ENCODE measurements around the gene TNS2. TPM values are rescaled to one million over a fixed set of nuclear protein-coding genes. Genes with fewer than 3 reads are reported as not detected.
A peak's percentile ranks its signal among the peaks of the same experiment; 100 is the strongest.
"Not testable (repeated sequence)": the region's sequence is repeated elsewhere in the genome, so short reads cannot be mapped to it uniquely, and the experiment has no call there.

TNS2 gene, protein sequence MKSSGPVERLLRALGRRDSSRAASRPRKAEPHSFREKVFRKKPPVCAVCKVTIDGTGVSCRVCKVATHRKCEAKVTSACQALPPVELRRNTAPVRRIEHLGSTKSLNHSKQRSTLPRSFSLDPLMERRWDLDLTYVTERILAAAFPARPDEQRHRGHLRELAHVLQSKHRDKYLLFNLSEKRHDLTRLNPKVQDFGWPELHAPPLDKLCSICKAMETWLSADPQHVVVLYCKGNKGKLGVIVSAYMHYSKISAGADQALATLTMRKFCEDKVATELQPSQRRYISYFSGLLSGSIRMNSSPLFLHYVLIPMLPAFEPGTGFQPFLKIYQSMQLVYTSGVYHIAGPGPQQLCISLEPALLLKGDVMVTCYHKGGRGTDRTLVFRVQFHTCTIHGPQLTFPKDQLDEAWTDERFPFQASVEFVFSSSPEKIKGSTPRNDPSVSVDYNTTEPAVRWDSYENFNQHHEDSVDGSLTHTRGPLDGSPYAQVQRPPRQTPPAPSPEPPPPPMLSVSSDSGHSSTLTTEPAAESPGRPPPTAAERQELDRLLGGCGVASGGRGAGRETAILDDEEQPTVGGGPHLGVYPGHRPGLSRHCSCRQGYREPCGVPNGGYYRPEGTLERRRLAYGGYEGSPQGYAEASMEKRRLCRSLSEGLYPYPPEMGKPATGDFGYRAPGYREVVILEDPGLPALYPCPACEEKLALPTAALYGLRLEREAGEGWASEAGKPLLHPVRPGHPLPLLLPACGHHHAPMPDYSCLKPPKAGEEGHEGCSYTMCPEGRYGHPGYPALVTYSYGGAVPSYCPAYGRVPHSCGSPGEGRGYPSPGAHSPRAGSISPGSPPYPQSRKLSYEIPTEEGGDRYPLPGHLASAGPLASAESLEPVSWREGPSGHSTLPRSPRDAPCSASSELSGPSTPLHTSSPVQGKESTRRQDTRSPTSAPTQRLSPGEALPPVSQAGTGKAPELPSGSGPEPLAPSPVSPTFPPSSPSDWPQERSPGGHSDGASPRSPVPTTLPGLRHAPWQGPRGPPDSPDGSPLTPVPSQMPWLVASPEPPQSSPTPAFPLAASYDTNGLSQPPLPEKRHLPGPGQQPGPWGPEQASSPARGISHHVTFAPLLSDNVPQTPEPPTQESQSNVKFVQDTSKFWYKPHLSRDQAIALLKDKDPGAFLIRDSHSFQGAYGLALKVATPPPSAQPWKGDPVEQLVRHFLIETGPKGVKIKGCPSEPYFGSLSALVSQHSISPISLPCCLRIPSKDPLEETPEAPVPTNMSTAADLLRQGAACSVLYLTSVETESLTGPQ (N-terminal part only)
- 4.4 TPM for polyA plus RNA-seq (2013, experiment 1 of 2)
- 9.8 TPM for polyA plus RNA-seq (2013, experiment 2 of 2)

DNA sequence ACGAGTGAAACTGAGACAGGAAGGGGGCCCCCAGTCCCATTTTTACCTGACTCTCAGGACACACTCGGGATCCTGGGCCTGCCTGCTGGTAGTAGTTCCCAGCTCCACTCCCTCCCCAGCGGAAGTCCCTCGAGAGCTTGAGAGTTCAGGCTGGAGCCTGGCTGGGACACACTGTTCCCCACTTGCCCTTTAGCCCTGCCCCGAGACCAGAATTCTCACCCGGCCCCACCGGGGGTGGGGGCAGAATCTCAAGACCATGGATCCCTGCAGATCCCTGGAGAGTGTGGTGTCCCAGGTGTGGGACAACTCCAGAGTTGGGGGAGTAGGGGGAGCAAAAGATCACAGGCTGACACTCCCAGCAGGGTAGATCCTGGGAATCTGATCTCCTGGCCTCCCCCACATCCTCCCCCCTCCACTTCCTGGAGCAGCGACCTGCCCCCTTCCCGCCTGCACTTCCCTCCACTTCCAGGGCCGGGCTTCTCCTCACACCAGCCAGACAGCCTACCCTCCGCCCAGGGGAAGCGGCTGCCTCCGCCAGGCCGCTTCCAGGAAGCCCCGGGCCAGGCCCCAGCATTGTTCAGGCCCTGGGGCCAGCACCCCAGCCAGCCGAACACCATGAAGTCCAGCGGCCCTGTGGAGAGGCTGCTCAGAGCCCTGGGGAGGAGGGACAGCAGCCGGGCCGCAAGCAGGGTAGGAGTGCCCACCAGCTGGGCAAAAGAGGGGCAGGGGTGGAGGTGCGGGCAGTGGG is at the start of gene TNS2:
TNS2 (plus strand) TSS at position 495 of the 748 bp plus-strand sequence; CDS start at position 616, 121 bp downstream.
- WGBS = 7% methylated on average over 20 of the region's 20 CpGs
- no peaks in the 10 kb centered on the region for H3K9me3 ChIP-seq (ENCODE audit: insufficient read depth, low read depth, low read length)
- peak within 1 kb of the TSS; percentile 26; the same call in 1 of the 2 replicates for H3K9ac ChIP-seq (ENCODE audit: low read depth, low read length)
- peak within 1 kb of the TSS; percentile 79 for H3K27ac ChIP-seq (ENCODE audit: low read depth, low read length)
- H3K36me3 ChIP-seq (ENCODE audit: insufficient read depth, low read length) = peaks cover 4% of the 10 kb centered on the region; the same call in 1 of the 2 replicates
- peaks cover 13% of the 10 kb centered on the region for H3K27me3 ChIP-seq (ENCODE audit: insufficient read depth, low read length)
- H3K4me3 ChIP-seq (ENCODE audit: low read length) = peak within 1 kb of the TSS; percentile 41
- peaks cover 43% of the 10 kb centered on the region for H3K4me1 ChIP-seq (ENCODE audit: insufficient read depth, low read length)

DNA sequence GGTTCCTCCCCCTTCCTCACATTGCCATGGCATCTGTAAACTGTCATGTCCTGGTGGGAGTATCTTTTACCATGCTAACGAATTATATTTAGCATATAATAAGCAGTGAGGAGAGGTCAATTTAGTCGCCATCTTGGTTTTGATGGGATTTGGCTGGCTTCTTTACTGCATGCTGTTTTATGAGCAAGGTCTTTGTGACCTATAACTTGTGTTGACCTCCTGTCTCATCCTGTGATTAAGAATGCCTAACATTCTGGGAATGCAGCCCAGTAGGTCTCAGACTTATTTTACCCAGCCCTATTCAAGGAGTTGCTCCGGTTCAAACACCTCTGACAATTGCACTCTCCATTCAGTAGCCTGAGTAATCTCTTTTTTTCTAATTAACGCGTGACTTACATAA is 45.7 kb upstream of the TNS2 start:
- H3K9me3 ChIP-seq (ENCODE audit: insufficient read depth, low read depth, low read length) = no peaks in the 10 kb centered on the region
- peak overlapping the region; percentile 97 for H3K4me3 ChIP-seq (ENCODE audit: low read length)
- H3K36me3 ChIP-seq (ENCODE audit: insufficient read depth, low read length) = peaks cover 18% of the 10 kb centered on the region
- no peaks in the 10 kb centered on the region for H3K27me3 ChIP-seq (ENCODE audit: insufficient read depth, low read length)
- H3K9ac ChIP-seq (ENCODE audit: low read depth, low read length) = peak overlapping the region; percentile 100; the same call in 1 of the 2 replicates
- 21% methylated on average over 4 of the region's 5 CpGs for WGBS
- H3K4me1 ChIP-seq (ENCODE audit: insufficient read depth, low read length) = peaks cover 26% of the 10 kb centered on the region
- H3K27ac ChIP-seq (ENCODE audit: low read depth, low read length) = peak overlapping the region; percentile 76

DNA sequence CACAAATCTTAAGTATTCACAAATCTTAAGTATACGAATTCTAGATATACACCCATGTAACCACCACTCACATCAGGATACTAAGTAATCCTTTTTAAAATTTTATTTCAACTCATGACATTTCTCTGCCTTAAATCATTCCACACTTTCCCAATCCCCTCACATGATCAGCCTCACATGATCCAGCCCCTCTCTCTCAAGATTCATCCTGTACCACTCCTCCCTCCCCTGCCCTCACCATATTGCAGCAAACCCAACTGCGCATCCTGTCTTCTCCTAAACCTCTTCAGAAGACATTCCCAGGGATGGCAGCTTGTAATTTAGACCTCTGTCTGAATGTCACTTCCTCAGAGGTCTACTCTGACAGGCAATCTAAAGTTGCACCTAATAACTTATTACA is 45.3 kb upstream of the TNS2 start:
- H3K4me3 ChIP-seq (ENCODE audit: low read length) = peak overlapping the region; percentile 97
- H3K36me3 ChIP-seq (ENCODE audit: insufficient read depth, low read length) = peaks cover 22% of the 10 kb centered on the region
- peaks cover 30% of the 10 kb centered on the region for H3K4me1 ChIP-seq (ENCODE audit: insufficient read depth, low read length)
- WGBS = 51% methylated on average over 2 of the region's 2 CpGs
- peak overlapping the region; percentile 100; the same call in 1 of the 2 replicates for H3K9ac ChIP-seq (ENCODE audit: low read depth, low read length)
- peak overlapping the region; percentile 76 for H3K27ac ChIP-seq (ENCODE audit: low read depth, low read length)
- no peaks in the 10 kb centered on the region for H3K9me3 ChIP-seq (ENCODE audit: insufficient read depth, low read depth, low read length)
- no peaks in the 10 kb centered on the region for H3K27me3 ChIP-seq (ENCODE audit: insufficient read depth, low read length)

DNA sequence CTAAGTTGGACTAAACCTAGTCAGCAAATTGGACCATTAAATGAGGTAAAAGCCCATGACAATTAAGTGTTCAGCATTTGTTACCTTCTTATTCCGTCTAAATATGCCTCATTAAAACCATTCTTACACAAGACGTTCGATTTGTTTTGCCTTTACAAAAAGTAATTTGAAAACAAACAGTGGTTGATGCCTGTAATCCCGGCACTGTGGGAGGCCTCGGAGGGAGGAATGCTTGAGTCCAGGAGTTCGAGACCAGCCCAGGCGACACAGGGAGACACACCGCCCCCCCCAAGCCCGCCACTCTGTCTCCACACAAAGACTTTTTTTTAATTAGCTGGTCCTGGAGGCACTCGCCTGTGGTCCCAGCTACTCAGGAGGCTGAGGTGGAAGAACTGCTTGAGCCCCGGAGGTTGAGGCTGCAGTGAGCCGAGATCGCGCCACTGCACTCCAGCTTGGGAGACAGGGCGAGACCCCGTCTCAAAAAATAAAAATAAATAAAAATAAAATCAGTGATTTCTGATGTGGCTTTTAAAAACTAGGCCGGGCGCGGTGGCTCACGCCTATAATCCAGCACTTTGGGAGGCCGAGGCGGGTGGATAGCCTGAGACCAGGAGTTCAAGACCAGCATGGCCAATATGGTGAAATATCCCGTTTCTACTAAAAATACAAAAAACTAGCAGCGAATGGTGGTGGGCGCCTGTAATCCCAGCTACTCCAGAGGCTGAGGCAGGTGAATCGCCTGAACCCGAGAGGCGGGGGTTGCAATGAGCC is 44.5 kb upstream of the TNS2 start:
- H3K36me3 ChIP-seq (ENCODE audit: insufficient read depth, low read length) = peaks cover 30% of the 10 kb centered on the region
- 8% methylated on average over 26 of the region's 28 CpGs for WGBS
- H3K4me1 ChIP-seq (ENCODE audit: insufficient read depth, low read length) = peaks cover 38% of the 10 kb centered on the region
- no peaks in the 10 kb centered on the region for H3K9me3 ChIP-seq (ENCODE audit: insufficient read depth, low read depth, low read length)
- peak overlapping the region; percentile 100 for H3K9ac ChIP-seq (ENCODE audit: low read depth, low read length)
- no peaks in the 10 kb centered on the region for H3K27me3 ChIP-seq (ENCODE audit: insufficient read depth, low read length)
- peak overlapping the region; percentile 76 for H3K27ac ChIP-seq (ENCODE audit: low read depth, low read length)
- H3K4me3 ChIP-seq (ENCODE audit: low read length) = peak overlapping the region; percentile 97

DNA sequence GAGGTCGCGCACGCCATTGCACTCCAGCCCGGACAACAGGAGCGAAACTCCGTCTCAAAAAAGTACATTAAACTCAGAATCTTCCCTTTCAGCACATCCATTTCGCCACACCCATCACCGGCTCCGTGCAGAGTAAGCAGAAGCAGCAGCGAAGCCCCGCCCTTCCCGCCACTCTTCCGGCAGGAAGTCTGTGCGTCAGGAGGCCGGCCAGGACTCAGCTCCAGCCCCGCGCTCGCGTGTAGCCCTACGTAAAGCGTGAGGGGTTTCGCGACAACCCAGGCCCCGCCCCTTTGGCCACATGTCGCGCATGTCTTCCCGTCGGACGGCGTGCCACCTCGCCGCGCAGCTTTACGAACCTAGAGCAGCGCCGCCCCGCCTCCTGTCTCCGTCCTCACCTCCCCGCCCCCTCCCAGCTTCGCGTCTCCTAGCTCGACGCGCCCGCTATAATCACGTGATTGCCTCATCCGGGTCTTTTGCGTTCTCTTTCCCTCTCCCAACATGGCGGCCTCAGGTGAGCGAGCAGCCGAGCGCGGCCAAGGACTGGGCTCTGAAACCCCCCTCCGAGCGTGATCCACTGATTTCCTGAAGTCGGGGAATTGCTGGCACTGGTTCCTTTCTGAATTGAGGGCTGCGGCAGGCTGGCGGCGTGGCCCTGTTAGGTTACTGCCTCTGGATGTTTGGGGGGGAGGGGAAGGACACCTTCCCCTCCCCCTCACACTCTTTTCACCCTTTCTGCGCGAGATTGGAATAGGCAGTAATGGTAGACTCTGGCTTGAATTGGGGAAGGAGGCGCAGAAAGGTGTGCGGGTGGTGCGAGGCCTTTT is 43.7 kb upstream of the TNS2 start, which contains the start of gene EIF4B:
EIF4B (plus strand) TSS at position 471 of the 824 bp plus-strand sequence; CDS start at position 499, 28 bp downstream.
- no peaks in the 10 kb centered on the region for H3K27me3 ChIP-seq (ENCODE audit: insufficient read depth, low read length)
- peaks cover 39% of the 10 kb centered on the region for H3K4me1 ChIP-seq (ENCODE audit: insufficient read depth, low read length)
- H3K9ac ChIP-seq (ENCODE audit: low read depth, low read length) = peak within 1 kb of the TSS; percentile 100
- H3K27ac ChIP-seq (ENCODE audit: low read depth, low read length) = peak within 1 kb of the TSS; percentile 100
- under 1% methylated on average over 64 of the region's 64 CpGs for WGBS
- H3K9me3 ChIP-seq (ENCODE audit: insufficient read depth, low read depth, low read length) = no peaks in the 10 kb centered on the region
- H3K4me3 ChIP-seq (ENCODE audit: low read length) = peak within 1 kb of the TSS; percentile 97
- H3K36me3 ChIP-seq (ENCODE audit: insufficient read depth, low read length) = peaks cover 38% of the 10 kb centered on the region

DNA sequence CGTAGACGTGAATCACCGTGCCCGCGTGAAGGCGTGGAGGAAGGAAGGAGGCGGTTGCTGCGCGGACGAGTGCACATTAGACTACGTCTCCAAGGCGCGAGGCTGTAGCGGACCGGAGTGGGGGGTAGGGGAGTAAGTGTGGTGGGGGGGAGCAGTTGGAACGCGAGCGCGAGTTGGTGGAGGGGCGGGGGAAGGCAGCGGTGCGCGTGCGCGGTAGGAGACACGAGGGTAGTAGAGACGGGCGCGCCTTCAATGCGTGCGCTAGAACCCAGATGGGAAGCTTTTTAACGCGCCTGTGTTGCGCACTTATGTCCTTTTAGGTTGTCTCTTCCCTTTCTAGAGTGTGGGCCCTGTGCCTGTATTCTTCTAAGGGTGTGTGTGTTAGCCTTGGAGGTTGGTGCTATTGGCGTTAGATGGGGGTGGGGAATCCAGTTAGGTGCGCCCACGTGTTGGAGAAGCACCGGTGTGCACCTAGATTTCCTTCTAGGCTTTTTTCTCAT is 43.0 kb upstream of the TNS2 start:
- H3K4me1 ChIP-seq (ENCODE audit: insufficient read depth, low read length) = peaks cover 43% of the 10 kb centered on the region
- 1% methylated on average over 38 of the region's 38 CpGs for WGBS

DNA sequence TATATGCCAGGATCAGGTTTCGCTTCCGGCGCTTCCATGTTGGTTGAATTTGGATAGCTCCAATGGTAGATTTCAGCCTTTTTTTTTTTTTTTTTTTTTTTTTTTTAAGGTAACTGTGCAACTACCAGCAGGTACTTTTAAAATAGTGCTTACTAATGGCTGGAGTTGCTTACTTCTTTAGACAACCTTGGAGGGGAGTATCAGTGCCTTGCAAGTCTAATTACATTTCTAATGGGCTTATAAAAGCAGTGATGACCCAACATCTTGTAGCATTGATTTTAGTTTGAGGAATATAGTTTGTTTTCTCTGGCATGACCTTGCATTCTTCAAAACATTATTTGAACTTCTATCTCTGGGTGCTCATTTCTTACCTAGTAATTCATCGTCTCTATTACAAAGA is 42.5 kb upstream of the TNS2 start:
- peak overlapping the region; percentile 100 for H3K9ac ChIP-seq (ENCODE audit: low read depth, low read length)
- H3K4me1 ChIP-seq (ENCODE audit: insufficient read depth, low read length) = peaks cover 43% of the 10 kb centered on the region
- H3K27me3 ChIP-seq (ENCODE audit: insufficient read depth, low read length) = no peaks in the 10 kb centered on the region
- peaks cover 47% of the 10 kb centered on the region for H3K36me3 ChIP-seq (ENCODE audit: insufficient read depth, low read length)
- no peaks in the 10 kb centered on the region for H3K9me3 ChIP-seq (ENCODE audit: insufficient read depth, low read depth, low read length)
- peak overlapping the region; percentile 97 for H3K4me3 ChIP-seq (ENCODE audit: low read length)
- H3K27ac ChIP-seq (ENCODE audit: low read depth, low read length) = peak overlapping the region; percentile 100
- WGBS = 21% methylated on average over 2 of the region's 4 CpGs

More for the DNA sequence above, 43.0 kb upstream of the TNS2 start:
- Histone ChIP-seq H3K36me3 (ENCODE audit: insufficient read depth, low read length) (peaks cover 45% of the 10 kb centered on the region), H3K9me3 (ENCODE audit: insufficient read depth, low read depth, low read length) (no peaks in the 10 kb centered on the region), H3K27me3 (ENCODE audit: insufficient read depth, low read length) (no peaks in the 10 kb centered on the region), H3K9ac (ENCODE audit: low read depth, low read length) (peak overlapping the region; percentile 100), H3K4me3 (ENCODE audit: low read length) (peak overlapping the region; percentile 97), H3K27ac (ENCODE audit: low read depth, low read length) (peak overlapping the region; percentile 100)

DNA sequence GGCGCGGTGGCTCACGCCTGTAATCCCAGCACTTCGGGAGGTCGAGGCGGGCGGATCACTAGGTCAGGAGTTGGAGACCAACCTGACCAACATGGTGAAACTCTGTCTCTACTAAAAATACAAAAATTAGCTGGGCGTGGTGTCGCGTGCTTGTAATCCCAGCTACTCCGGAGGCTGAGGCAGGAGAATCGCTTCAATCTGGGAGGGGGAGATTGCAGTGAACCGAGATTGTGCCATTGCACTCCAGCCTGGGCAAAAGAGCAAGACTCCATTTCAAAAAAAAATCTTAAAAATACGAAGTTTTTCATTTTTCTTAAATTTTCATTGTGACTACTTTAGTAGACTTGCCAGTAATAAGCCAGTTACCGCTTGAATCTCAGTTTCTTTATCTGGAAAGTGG is 41.1 kb upstream of the TNS2 start:
- Histone ChIP-seq H3K27ac (ENCODE audit: low read depth, low read length) (peak overlapping the region; percentile 100), H3K4me1 (ENCODE audit: insufficient read depth, low read length) (peaks cover 43% of the 10 kb centered on the region), H3K4me3 (ENCODE audit: low read length) (peak overlapping the region; percentile 97; the same call in 1 of the 2 replicates), H3K9ac (ENCODE audit: low read depth, low read length) (peak overlapping the region; percentile 100), H3K36me3 (ENCODE audit: insufficient read depth, low read length) (peaks cover 55% of the 10 kb centered on the region)
- not testable (repeated sequence) for H3K27me3 ChIP-seq (ENCODE audit: insufficient read depth, low read length); H3K9me3 ChIP-seq (ENCODE audit: insufficient read depth, low read depth, low read length)
- WGBS = 88% methylated on average over 15 of the region's 15 CpGs

DNA sequence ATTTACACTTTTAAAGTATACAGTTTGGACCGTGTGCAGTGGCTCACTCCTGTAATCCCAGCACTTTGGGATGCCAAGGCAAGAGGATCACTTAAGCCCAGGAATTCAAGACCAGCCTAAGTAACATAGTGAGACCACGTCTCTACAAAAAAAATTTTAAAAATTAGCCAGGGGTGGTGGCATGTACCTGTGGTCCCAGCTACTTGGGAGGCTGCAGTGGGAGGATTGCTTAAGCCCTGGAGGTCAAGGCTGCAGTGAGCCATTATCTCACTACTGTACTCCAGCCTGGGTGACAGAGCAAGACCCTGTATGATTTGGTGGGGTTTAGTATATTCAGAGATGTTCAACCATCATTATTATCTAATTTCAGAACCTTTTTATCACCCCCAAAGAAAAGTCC is 38.9 kb upstream of the TNS2 start:
- Histone ChIP-seq H3K27ac (ENCODE audit: low read depth, low read length) (no peak overlapping the region), H3K4me3 (ENCODE audit: low read length) (no peak overlapping the region), H3K9ac (ENCODE audit: low read depth, low read length) (no peak overlapping the region), H3K4me1 (ENCODE audit: insufficient read depth, low read length) (peaks cover 29% of the 10 kb centered on the region), H3K9me3 (ENCODE audit: insufficient read depth, low read depth, low read length) (no peaks in the 10 kb centered on the region), H3K36me3 (ENCODE audit: insufficient read depth, low read length) (peaks cover 76% of the 10 kb centered on the region), H3K27me3 (ENCODE audit: insufficient read depth, low read length) (no peaks in the 10 kb centered on the region)
- 95% methylated on average over 2 of the region's 2 CpGs for WGBS
